Parathyroid adenoma (tissue), 2 donors: ENCODE results near the gene BTRC.

Experiments used
- H2AFZ ChIP-seq: fragments of 300-600 bp; sonication (generic); one replicate; pipeline ENCODE4 v1.7.0; 2017; ENCODE audit warnings: antibody characterized with exemption, mild to moderate bottlenecking
- H3K27ac ChIP-seq: fragments of 300-600 bp; sonication (generic); one replicate; pipeline ENCODE4 v1.7.0; 2017
- H3K27me3 ChIP-seq: fragments of 300-600 bp; sonication (generic); one replicate; pipeline ENCODE4 v1.7.0; 2017; ENCODE audit warnings: low read length; ENCODE audit not compliant: control insufficient read depth, insufficient read depth
- H3K36me3 ChIP-seq: fragments of 300-600 bp; sonication (generic); one replicate; pipeline ENCODE4 v1.7.0; 2017; ENCODE audit warnings: low read length; ENCODE audit not compliant: control insufficient read depth, insufficient read depth
- H3K4me1 ChIP-seq: fragments of 300-600 bp; sonication (generic); one replicate; pipeline ENCODE4 v1.7.0; 2017; ENCODE audit warnings: control low read depth
- H3K4me2 ChIP-seq: fragments of 300-600 bp; sonication (generic); one replicate; pipeline ENCODE4 v1.7.0; 2017; ENCODE audit warnings: low read length
- H3K4me3 ChIP-seq: fragments of 300-600 bp; sonication (generic); one replicate; pipeline ENCODE4 v1.7.0; 2017; ENCODE audit warnings: low read depth, low read length
- H3K79me2 ChIP-seq: fragments of 300-600 bp; sonication (generic); one replicate; pipeline ENCODE4 v1.7.0; 2017; ENCODE audit warnings: control low read depth
- H3K9ac ChIP-seq: fragments of 300-600 bp; sonication (generic); one replicate; pipeline ENCODE4 v1.7.0; 2017; ENCODE audit warnings: mild to moderate bottlenecking
- H3K9me3 ChIP-seq: fragments of 300-600 bp; sonication (generic); one replicate; pipeline ENCODE4 v1.7.0; 2017; ENCODE audit warnings: low read length; ENCODE audit not compliant: control insufficient read depth
- TF ChIP-seq, protein P1 (sequence below): fragments of 300-600 bp; sonication (generic); IDR thresholded peaks from one replicate; pipeline ENCODE4 v1.7.0; 2017; ENCODE audit warnings: antibody characterized with exemption, mild to moderate bottlenecking
- donor health status: primary hyperparathyroidism.

The BTRC gene

DNA sequence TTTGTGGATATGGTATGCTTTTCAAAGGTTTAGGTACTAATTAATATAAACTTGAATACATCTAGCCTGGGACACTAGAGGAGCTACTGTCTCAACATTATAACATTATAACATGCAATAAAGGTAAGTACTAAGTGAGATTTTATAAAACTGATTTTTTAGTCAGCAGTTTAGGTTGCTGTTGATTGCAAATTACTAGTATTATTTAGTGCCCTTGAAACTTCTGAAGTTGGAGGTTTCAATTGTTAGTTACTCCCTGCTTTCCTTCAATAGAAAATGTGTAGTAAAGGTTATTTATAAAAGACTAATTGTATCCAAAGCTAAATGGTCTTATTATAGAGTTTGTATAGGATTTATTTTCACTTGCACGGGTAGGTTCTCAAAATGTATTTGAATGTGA lies 138.8 kb downstream of the BTRC start:
- H3K27ac ChIP-seq = no peak overlapping the region
- no peaks in the 10 kb centered on the region for H3K4me1 ChIP-seq
- no peak overlapping the region for H3K9ac ChIP-seq
- no peak overlapping the region for H3K4me2 ChIP-seq
- H3K9me3 ChIP-seq = no peaks in the 10 kb centered on the region
- H3K79me2 ChIP-seq = no peaks in the 10 kb centered on the region
- no peaks in the 10 kb centered on the region for H3K27me3 ChIP-seq
- no peak overlapping the region for H2AFZ ChIP-seq
- no peak overlapping the region for H3K4me3 ChIP-seq
- H3K36me3 ChIP-seq = no peaks in the 10 kb centered on the region
- TF ChIP-seq, protein P1, sequence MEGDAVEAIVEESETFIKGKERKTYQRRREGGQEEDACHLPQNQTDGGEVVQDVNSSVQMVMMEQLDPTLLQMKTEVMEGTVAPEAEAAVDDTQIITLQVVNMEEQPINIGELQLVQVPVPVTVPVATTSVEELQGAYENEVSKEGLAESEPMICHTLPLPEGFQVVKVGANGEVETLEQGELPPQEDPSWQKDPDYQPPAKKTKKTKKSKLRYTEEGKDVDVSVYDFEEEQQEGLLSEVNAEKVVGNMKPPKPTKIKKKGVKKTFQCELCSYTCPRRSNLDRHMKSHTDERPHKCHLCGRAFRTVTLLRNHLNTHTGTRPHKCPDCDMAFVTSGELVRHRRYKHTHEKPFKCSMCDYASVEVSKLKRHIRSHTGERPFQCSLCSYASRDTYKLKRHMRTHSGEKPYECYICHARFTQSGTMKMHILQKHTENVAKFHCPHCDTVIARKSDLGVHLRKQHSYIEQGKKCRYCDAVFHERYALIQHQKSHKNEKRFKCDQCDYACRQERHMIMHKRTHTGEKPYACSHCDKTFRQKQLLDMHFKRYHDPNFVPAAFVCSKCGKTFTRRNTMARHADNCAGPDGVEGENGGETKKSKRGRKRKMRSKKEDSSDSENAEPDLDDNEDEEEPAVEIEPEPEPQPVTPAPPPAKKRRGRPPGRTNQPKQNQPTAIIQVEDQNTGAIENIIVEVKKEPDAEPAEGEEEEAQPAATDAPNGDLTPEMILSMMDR = no peak

DNA sequence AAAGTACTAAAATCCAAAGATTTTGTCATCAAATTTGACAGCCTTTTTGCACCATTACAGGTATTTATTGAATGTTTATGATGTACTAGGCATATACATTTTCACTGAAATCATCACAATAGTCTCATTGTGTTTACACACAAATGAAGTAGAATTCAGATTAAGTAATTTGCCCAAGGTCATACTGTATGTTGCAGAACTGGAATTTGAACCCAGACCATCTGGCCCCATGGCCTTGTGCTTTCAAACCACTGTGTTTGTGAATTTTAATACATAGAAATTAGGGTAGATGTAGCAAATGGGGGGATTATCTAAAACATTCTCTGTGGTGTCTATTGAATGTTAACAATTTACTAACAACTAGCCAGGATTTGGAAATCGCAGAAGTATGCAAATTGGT lies 139.3 kb downstream of the BTRC start:
- no peak overlapping the region for H3K27ac ChIP-seq
- no peaks in the 10 kb centered on the region for H3K36me3 ChIP-seq
- no peaks in the 10 kb centered on the region for H3K27me3 ChIP-seq
- H3K79me2 ChIP-seq = no peaks in the 10 kb centered on the region
- no peaks in the 10 kb centered on the region for H3K4me1 ChIP-seq
- H3K9me3 ChIP-seq = no peaks in the 10 kb centered on the region
- no peak overlapping the region for H3K9ac ChIP-seq
- TF ChIP-seq, protein P1 = no peak
- H3K4me3 ChIP-seq = no peak overlapping the region
- H2AFZ ChIP-seq = no peak overlapping the region
- H3K4me2 ChIP-seq = no peak overlapping the region

DNA sequence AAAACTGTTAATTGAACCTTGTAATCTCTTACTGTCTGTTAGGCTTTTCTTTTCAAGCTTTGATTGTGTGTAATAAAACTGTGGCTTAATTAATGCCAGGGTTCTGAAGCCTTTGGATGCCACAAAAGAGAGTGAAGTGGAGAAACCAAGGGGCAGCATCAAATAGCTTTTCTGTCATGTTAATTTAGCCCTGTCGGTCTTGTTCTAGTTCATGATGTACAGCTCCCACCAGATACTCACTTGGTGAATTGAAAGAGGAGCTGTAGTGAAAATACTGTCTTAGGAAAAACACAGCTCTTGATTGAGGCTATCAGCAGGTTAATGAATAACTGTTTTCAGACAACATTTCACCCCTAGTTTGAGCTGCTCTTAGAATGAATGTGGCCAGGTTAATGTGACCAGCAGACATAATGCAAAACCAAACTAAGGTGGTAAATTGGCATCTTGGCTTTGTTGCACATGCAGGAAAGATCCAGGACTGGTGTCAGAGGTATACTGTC lies 139.9 kb downstream of the BTRC start:
- no peak overlapping the region for H3K27ac ChIP-seq

DNA sequence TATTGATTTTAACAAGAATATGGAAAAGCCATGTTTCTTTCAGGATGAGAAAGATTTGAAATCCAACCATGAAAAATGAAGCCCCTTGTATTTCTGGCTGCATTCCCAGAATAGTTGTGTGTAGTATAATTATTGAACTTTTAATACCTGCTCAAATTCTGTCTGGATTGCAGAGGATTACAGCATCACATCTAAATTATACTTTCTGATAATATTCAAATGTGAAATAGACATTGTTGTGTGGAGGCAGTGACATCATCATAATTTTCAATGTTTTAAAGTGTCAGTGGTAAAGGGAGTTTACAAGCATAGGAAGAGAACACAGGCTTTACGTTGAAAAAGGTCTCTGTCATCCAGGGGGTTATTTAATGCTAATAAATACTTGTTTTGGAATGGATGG lies 140.7 kb downstream of the BTRC start:
- H3K79me2 ChIP-seq = peaks cover 3% of the 10 kb centered on the region
- no peak overlapping the region for H3K9ac ChIP-seq
- H3K4me3 ChIP-seq = no peak overlapping the region
- no peaks in the 10 kb centered on the region for H3K4me1 ChIP-seq
- H3K4me2 ChIP-seq = no peak overlapping the region
- H2AFZ ChIP-seq = no peak overlapping the region
- H3K27me3 ChIP-seq = no peaks in the 10 kb centered on the region
- TF ChIP-seq, protein P1 = no peak
- H3K27ac ChIP-seq = no peak overlapping the region
- H3K9me3 ChIP-seq = no peaks in the 10 kb centered on the region
- H3K36me3 ChIP-seq = no peaks in the 10 kb centered on the region

More for the DNA sequence above, 139.9 kb downstream of the BTRC start:
- H3K4me1 ChIP-seq = no peaks in the 10 kb centered on the region
- no peaks in the 10 kb centered on the region for H3K79me2 ChIP-seq
- TF ChIP-seq, protein P1 = no peak
- H3K36me3 ChIP-seq = no peaks in the 10 kb centered on the region
- no peak overlapping the region for H3K4me2 ChIP-seq
- no peak overlapping the region for H3K9ac ChIP-seq
- H3K4me3 ChIP-seq = no peak overlapping the region
- H2AFZ ChIP-seq = no peak overlapping the region
- no peaks in the 10 kb centered on the region for H3K9me3 ChIP-seq
- no peaks in the 10 kb centered on the region for H3K27me3 ChIP-seq

DNA sequence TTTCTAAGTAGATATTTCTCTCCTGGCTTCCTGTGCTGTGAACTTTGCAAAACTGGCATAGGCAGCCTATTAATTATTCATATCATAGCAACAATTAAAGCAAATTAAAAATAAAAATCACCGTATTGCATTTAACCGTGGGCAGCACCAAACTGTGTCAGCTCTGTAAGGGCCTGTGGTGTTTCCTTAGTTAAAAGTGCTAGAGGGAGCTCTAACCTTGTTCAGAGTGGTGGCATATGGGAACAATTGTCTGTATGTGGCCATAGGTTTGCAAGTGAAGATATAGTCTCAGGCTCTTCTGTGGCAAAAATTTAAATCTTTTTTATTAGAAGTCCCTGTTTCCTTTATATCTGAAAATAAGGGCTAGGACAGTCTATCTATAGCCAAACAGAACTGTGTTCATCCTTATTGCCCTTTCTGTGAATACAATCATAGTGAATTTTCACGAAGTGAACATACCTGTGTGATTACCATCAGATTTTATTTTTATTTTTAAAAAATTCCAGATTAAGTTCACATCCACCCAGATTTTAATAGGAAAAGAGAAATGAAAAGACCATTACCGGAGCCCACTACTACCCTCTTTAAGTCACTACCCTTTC lies 141.5 kb downstream of the BTRC start:
- no peaks in the 10 kb centered on the region for H3K9me3 ChIP-seq

More for the DNA sequence above, 141.5 kb downstream of the BTRC start:
- Histone ChIP-seq H2AFZ (no peak overlapping the region), H3K4me3 (no peak overlapping the region), H3K4me1 (no peaks in the 10 kb centered on the region), H3K27me3 (no peaks in the 10 kb centered on the region), H3K4me2 (no peak overlapping the region), H3K27ac (no peak overlapping the region), H3K79me2 (peaks cover 3% of the 10 kb centered on the region), H3K36me3 (no peaks in the 10 kb centered on the region), H3K9ac (no peak overlapping the region)
- TF ChIP-seq, protein P1 = peak; percentile 31
